Measurements from ENCODE around the gene TTLL9.
A peak's percentile ranks its signal among the peaks of the same experiment; 100 is the strongest.

TTLL9 gene

GRCh38 chr20:31849306-31849930 lies 21.0 kb upstream of the TTLL9 start:
- Histone ChIP-seq H3K27ac (ENCODE audit: low read depth, low read length) (no peak overlapping the region), H3K9ac (ENCODE audit: low read depth, low read length) (no peak overlapping the region), H3K4me1 (ENCODE audit: control insufficient read depth, insufficient read depth, low read length) (no peaks in the 10 kb centered on the region; the same call in 1 of the 2 replicates), H3K27me3 (ENCODE audit: control insufficient read depth, insufficient read depth, low read length) (peaks cover 36% of the 10 kb centered on the region), H3K4me3 (ENCODE audit: low read depth, low read length) (no peak overlapping the region), H3K9me3 (ENCODE audit: control insufficient read depth, insufficient read depth, low read length) (no peaks in the 10 kb centered on the region), H3K36me3 (ENCODE audit: control insufficient read depth, insufficient read depth, low read length) (no peaks in the 10 kb centered on the region)

GRCh38 chr20:31851240-31851955 lies 19.0 kb upstream of the TTLL9 start:
- Histone ChIP-seq H3K9ac (ENCODE audit: low read depth, low read length) (no peak overlapping the region), H3K27ac (ENCODE audit: low read depth, low read length) (no peak overlapping the region), H3K4me3 (ENCODE audit: low read depth, low read length) (no peak overlapping the region), H3K36me3 (ENCODE audit: control insufficient read depth, insufficient read depth, low read length) (no peaks in the 10 kb centered on the region), H3K4me1 (ENCODE audit: control insufficient read depth, insufficient read depth, low read length) (peaks cover 3% of the 10 kb centered on the region; the same call in 1 of the 2 replicates), H3K9me3 (ENCODE audit: control insufficient read depth, insufficient read depth, low read length) (no peaks in the 10 kb centered on the region), H3K27me3 (ENCODE audit: control insufficient read depth, insufficient read depth, low read length) (peaks cover 36% of the 10 kb centered on the region)

GRCh38 chr20:31853481-31853880 lies 17.0 kb upstream of the TTLL9 start:
- Histone ChIP-seq H3K36me3 (ENCODE audit: control insufficient read depth, insufficient read depth, low read length) (no peaks in the 10 kb centered on the region), H3K9me3 (ENCODE audit: control insufficient read depth, insufficient read depth, low read length) (no peaks in the 10 kb centered on the region), H3K4me3 (ENCODE audit: low read depth, low read length) (no peak overlapping the region), H3K27me3 (ENCODE audit: control insufficient read depth, insufficient read depth, low read length) (peaks cover 34% of the 10 kb centered on the region), H3K27ac (ENCODE audit: low read depth, low read length) (no peak overlapping the region), H3K9ac (ENCODE audit: low read depth, low read length) (no peak overlapping the region), H3K4me1 (ENCODE audit: control insufficient read depth, insufficient read depth, low read length) (peaks cover 3% of the 10 kb centered on the region; the same call in 1 of the 2 replicates)

- H3K9me3 ChIP-seq (ENCODE audit: control insufficient read depth, insufficient read depth, low read length), result no peaks in the 10 kb centered on the region
- no peak overlapping the region for H3K9ac ChIP-seq (ENCODE audit: low read depth, low read length)
- H3K36me3 ChIP-seq (ENCODE audit: control insufficient read depth, insufficient read depth, low read length), result no peaks in the 10 kb centered on the region
- H3K27me3 ChIP-seq (ENCODE audit: control insufficient read depth, insufficient read depth, low read length), result peaks cover 14% of the 10 kb centered on the region
- H3K4me1 ChIP-seq (ENCODE audit: control insufficient read depth, insufficient read depth, low read length), result peaks cover 8% of the 10 kb centered on the region; the same call in 1 of the 2 replicates
- H3K4me3 ChIP-seq (ENCODE audit: low read depth, low read length), result no peak overlapping the region
- H3K27ac ChIP-seq (ENCODE audit: low read depth, low read length), result no peak overlapping the region
Measured at GRCh38 chr20:31856516-31856915, 13.9 kb upstream of the TTLL9 start.

GRCh38 chr20:31857861-31858759 lies 12.3 kb upstream of the TTLL9 start:
- Histone ChIP-seq H3K4me3 (ENCODE audit: low read depth, low read length) (no peak overlapping the region), H3K27me3 (ENCODE audit: control insufficient read depth, insufficient read depth, low read length) (peaks cover 11% of the 10 kb centered on the region), H3K4me1 (ENCODE audit: control insufficient read depth, insufficient read depth, low read length) (peaks cover 12% of the 10 kb centered on the region; the same call in 1 of the 2 replicates), H3K9ac (ENCODE audit: low read depth, low read length) (no peak overlapping the region), H3K36me3 (ENCODE audit: control insufficient read depth, insufficient read depth, low read length) (no peaks in the 10 kb centered on the region), H3K9me3 (ENCODE audit: control insufficient read depth, insufficient read depth, low read length) (no peaks in the 10 kb centered on the region), H3K27ac (ENCODE audit: low read depth, low read length) (no peak overlapping the region)

- Histone ChIP-seq H3K4me3 (ENCODE audit: low read depth, low read length) (no peak overlapping the region), H3K9ac (ENCODE audit: low read depth, low read length) (no peak overlapping the region), H3K4me1 (ENCODE audit: control insufficient read depth, insufficient read depth, low read length) (peaks cover 12% of the 10 kb centered on the region; the same call in 1 of the 2 replicates), H3K36me3 (ENCODE audit: control insufficient read depth, insufficient read depth, low read length) (no peaks in the 10 kb centered on the region), H3K9me3 (ENCODE audit: control insufficient read depth, insufficient read depth, low read length) (no peaks in the 10 kb centered on the region), H3K27me3 (ENCODE audit: control insufficient read depth, insufficient read depth, low read length) (peaks cover 11% of the 10 kb centered on the region), H3K27ac (ENCODE audit: low read depth, low read length) (no peak overlapping the region)
Measured at GRCh38 chr20:31858760-31859083, 11.7 kb upstream of the TTLL9 start.

GRCh38 chr20:31859266-31859997 lies 11.0 kb upstream of the TTLL9 start:
- Histone ChIP-seq H3K9ac (ENCODE audit: low read depth, low read length) (no peak overlapping the region), H3K36me3 (ENCODE audit: control insufficient read depth, insufficient read depth, low read length) (no peaks in the 10 kb centered on the region), H3K27me3 (ENCODE audit: control insufficient read depth, insufficient read depth, low read length) (peaks cover 11% of the 10 kb centered on the region), H3K4me1 (ENCODE audit: control insufficient read depth, insufficient read depth, low read length) (peaks cover 12% of the 10 kb centered on the region; the same call in 1 of the 2 replicates), H3K27ac (ENCODE audit: low read depth, low read length) (no peak overlapping the region), H3K9me3 (ENCODE audit: control insufficient read depth, insufficient read depth, low read length) (no peaks in the 10 kb centered on the region), H3K4me3 (ENCODE audit: low read depth, low read length) (no peak overlapping the region)

- Histone ChIP-seq H3K9ac (ENCODE audit: low read depth, low read length) (no peak overlapping the region), H3K4me1 (ENCODE audit: control insufficient read depth, insufficient read depth, low read length) (peaks cover 12% of the 10 kb centered on the region; the same call in 1 of the 2 replicates), H3K27me3 (ENCODE audit: control insufficient read depth, insufficient read depth, low read length) (peaks cover 11% of the 10 kb centered on the region), H3K36me3 (ENCODE audit: control insufficient read depth, insufficient read depth, low read length) (no peaks in the 10 kb centered on the region), H3K4me3 (ENCODE audit: low read depth, low read length) (peak overlapping the region; percentile 71; the same call in 1 of the 2 replicates), H3K9me3 (ENCODE audit: control insufficient read depth, insufficient read depth, low read length) (no peaks in the 10 kb centered on the region), H3K27ac (ENCODE audit: low read depth, low read length) (no peak overlapping the region)
Measured at GRCh38 chr20:31859998-31860380, 10.4 kb upstream of the TTLL9 start.

- H3K9ac ChIP-seq (ENCODE audit: low read depth, low read length), result no peak overlapping the region
- no peaks in the 10 kb centered on the region for H3K36me3 ChIP-seq (ENCODE audit: control insufficient read depth, insufficient read depth, low read length)
- no peak overlapping the region for H3K27ac ChIP-seq (ENCODE audit: low read depth, low read length)
- H3K4me3 ChIP-seq (ENCODE audit: low read depth, low read length), result peak overlapping the region; percentile 71
- H3K27me3 ChIP-seq (ENCODE audit: control insufficient read depth, insufficient read depth, low read length), result peaks cover 11% of the 10 kb centered on the region
- peaks cover 12% of the 10 kb centered on the region; the same call in 1 of the 2 replicates for H3K4me1 ChIP-seq (ENCODE audit: control insufficient read depth, insufficient read depth, low read length)
- H3K9me3 ChIP-seq (ENCODE audit: control insufficient read depth, insufficient read depth, low read length), result no peaks in the 10 kb centered on the region
Measured at GRCh38 chr20:31860390-31861134, 9.9 kb upstream of the TTLL9 start.

- peak overlapping the region; percentile 71 for H3K4me3 ChIP-seq (ENCODE audit: low read depth, low read length)
- peaks cover 11% of the 10 kb centered on the region for H3K27me3 ChIP-seq (ENCODE audit: control insufficient read depth, insufficient read depth, low read length)
Measured at GRCh38 chr20:31861135-31861384, 9.4 kb upstream of the TTLL9 start.

More at GRCh38 chr20:31861135-31861384, 9.4 kb upstream of the TTLL9 start:
- H3K9me3 ChIP-seq (ENCODE audit: control insufficient read depth, insufficient read depth, low read length), result no peaks in the 10 kb centered on the region
- peak overlapping the region; percentile 48; the same call in 1 of the 2 replicates for H3K9ac ChIP-seq (ENCODE audit: low read depth, low read length)
- H3K27ac ChIP-seq (ENCODE audit: low read depth, low read length), result peak overlapping the region; percentile 67
- H3K4me1 ChIP-seq (ENCODE audit: control insufficient read depth, insufficient read depth, low read length), result peaks cover 11% of the 10 kb centered on the region; the same call in 1 of the 2 replicates
- no peaks in the 10 kb centered on the region for H3K36me3 ChIP-seq (ENCODE audit: control insufficient read depth, insufficient read depth, low read length)
